IPS DF 6.9 (cell line): Measurements from ENCODE around the gene DZANK1.
"Not testable (repeated sequence)": the region's sequence is repeated elsewhere in the genome, so short reads cannot be mapped to it uniquely, and the experiment has no call there.

ENCODE experiments used
- DNase-seq: peaks from one replicate; pipeline ENCODE4 v3.0.0-alpha.2; 2013; ENCODE audit warnings: low read depth, low spot score
- H3K27ac ChIP-seq: one replicate; pipeline ENCODE4 v1.5.1; 2013; ENCODE audit warnings: low read length, control low read depth
- H3K27me3 ChIP-seq: 2 replicates; pipeline ENCODE4 v1.6.1; 2013; ENCODE audit warnings: mild to moderate bottlenecking, low read length; ENCODE audit not compliant: control insufficient read depth, insufficient read depth
- H3K36me3 ChIP-seq: 2 replicates; pipeline ENCODE4 v1.6.1; 2013; ENCODE audit warnings: low read length; ENCODE audit not compliant: control insufficient read depth, insufficient read depth
- H3K4me1 ChIP-seq: 2 replicates; pipeline ENCODE4 v1.6.1; 2013; ENCODE audit warnings: low read length; ENCODE audit not compliant: control insufficient read depth, insufficient read depth
- H3K4me3 ChIP-seq: 2 replicates; pipeline ENCODE4 v1.5.1; 2013; ENCODE audit warnings: mild to moderate bottlenecking, low read length
- H3K9me3 ChIP-seq: 2 replicates; pipeline ENCODE4 v1.6.1; 2013; ENCODE audit warnings: low read length, inconsistent platforms; ENCODE audit not compliant: control insufficient read depth, insufficient read depth
- WGBS: extraction: QIAGEN DNeasy Blood & Tissue Kit; methylation state at CpG from one replicate; pipeline ENCODE4 v1.1.7; 2013; ENCODE audit warnings: mixed read lengths, missing lambda C conversion rate; ENCODE audit not compliant: insufficient read length, insufficient coverage; 5-methylcytosine and 5-hydroxymethylcytosine counted together

DZANK1 gene

GRCh38 chr20:18390201-18390600 lies 76.6 kb downstream of the DZANK1 start:
- WGBS, result no CpG with 5 or more reads among the region's 3 CpGs
- Histone ChIP-seq H3K36me3 (0 out of 2 replicates have a peak, but pooled peaks cover 2% of the 10 kb centered on the region), H3K27me3 (no peaks in the 10 kb centered on the region), H3K9me3 (no peaks in the 10 kb centered on the region), H3K4me3 (no peak overlapping the region), H3K4me1 (0 out of 2 replicates have a peak, but pooled peaks cover 1% of the 10 kb centered on the region), H3K27ac (no peak overlapping the region)
- no peak for DNase-seq

DNA sequence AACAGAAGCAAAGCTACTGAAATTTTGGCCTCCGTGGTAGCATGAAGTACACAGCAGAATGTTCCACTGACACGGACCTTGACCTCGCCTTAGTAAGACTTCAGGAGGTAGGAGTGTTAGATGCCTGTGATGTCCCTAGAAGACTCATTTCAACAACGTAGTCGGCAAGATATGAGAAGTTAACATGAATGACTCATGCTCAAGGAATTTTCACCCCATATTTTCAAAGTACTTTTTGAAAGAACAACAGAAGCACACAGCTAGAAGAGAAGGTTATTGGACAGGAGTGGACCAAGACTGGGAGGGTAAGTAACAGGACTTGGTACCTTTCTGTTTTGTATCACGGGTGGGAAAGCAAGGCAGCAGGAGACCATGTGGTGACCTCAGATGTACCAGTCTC lies 78.0 kb downstream of the DZANK1 start:
- no peak overlapping the region for H3K4me3 ChIP-seq
- no peaks in the 10 kb centered on the region for H3K9me3 ChIP-seq
- no peaks in the 10 kb centered on the region for H3K4me1 ChIP-seq
- H3K36me3 ChIP-seq, result 0 out of 2 replicates have a peak, but pooled peaks cover 2% of the 10 kb centered on the region
- no peak for DNase-seq
- H3K27me3 ChIP-seq, result no peaks in the 10 kb centered on the region
- WGBS, result no CpG with 5 or more reads among the region's 6 CpGs
- no peak overlapping the region for H3K27ac ChIP-seq

DNA sequence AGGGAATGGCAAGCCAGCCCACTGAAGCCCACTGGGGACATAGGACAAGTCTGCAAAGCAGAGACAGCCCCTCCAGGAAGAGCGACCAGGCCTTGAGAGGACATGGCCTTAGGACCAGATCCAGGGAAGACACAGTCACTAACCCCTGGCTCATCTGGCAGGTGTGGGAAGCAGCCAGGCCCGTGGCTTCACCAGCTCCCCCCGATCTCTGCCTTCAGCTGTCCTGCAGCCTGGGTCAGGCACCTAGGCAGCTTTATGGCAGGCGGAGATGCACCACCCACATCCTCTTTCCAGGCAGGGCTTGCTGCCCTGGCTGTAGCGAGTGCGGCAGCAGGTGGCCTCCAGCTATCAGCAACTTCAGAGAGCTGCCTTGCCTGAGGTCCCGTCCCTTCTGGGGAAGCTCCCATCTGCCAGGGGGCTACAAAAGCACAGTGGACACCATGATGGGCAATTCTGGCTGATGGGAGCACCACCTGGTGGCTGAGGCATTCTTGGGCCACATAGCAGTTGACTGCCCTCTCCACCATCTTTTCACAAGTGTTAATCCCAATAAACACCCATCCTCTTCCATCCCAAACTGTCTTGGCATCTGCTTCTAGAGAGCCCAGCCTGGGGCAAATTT lies 85.8 kb downstream of the DZANK1 start:
- Histone ChIP-seq H3K36me3 (no peaks in the 10 kb centered on the region), H3K4me3 (no peak overlapping the region), H3K9me3 (no peaks in the 10 kb centered on the region), H3K27me3 (no peaks in the 10 kb centered on the region), H3K4me1 (no peaks in the 10 kb centered on the region), H3K27ac (no peak overlapping the region)
- DNase-seq, result peak; percentile 20
- WGBS, result no CpG with 5 or more reads among the region's 7 CpGs

DNA sequence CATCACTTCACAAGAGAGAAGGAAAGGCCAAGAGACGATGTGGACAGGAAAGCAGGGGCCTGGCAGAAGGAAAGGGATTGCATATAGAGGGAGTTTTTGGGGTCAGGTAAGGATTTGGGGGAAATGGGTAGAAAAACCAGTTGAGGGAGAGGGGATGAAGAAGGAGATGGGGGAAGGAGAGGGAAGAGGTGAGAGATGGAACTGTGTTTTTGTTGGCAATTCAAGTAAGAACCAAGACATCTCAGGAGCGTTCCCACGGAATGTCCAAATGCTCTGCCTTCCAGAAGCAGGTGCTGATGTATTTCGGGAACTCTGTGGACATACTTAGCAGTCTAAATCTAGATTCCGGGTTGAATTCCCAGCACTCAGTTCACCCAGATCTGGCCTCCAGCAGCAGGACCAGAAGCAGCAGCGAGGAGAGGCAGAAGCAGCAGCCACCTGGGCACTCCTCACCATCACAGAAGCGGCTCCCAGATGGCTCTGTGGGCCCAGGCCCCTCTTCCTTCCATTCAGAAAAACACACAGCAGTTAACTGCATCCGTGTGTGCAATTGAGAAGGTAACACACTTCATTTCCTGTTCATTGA lies 88.8 kb downstream of the DZANK1 start:
- Histone ChIP-seq H3K27me3 (no peaks in the 10 kb centered on the region), H3K36me3 (no peaks in the 10 kb centered on the region), H3K4me1 (no peaks in the 10 kb centered on the region), H3K9me3 (no peaks in the 10 kb centered on the region), H3K27ac (no peak overlapping the region), H3K4me3 (no peak overlapping the region)
- no CpG with 5 or more reads among the region's 8 CpGs for WGBS
- DNase-seq, result no peak

GRCh38 chr20:18375551-18375950 lies 91.3 kb downstream of the DZANK1 start:
- not testable (repeated sequence) for DNase-seq, H3K4me1 ChIP-seq, H3K9me3 ChIP-seq, H3K36me3 ChIP-seq, H3K4me3 ChIP-seq, H3K27me3 ChIP-seq, H3K27ac ChIP-seq
- WGBS, result no CpG with 5 or more reads among the region's 28 CpGs

- Histone ChIP-seq H3K36me3 (no peaks in the 10 kb centered on the region), H3K4me1 (no peaks in the 10 kb centered on the region), H3K27me3 (no peaks in the 10 kb centered on the region), H3K9me3 (no peaks in the 10 kb centered on the region), H3K4me3 (no peak overlapping the region), H3K27ac (no peak overlapping the region)
- no CpG with 5 or more reads among the region's 1 CpG for WGBS
- no peak for DNase-seq
Observed at GRCh38 chr20:18372296-18372695, 94.5 kb downstream of the DZANK1 start.

- Histone ChIP-seq H3K9me3 (no peaks in the 10 kb centered on the region), H3K27me3 (no peaks in the 10 kb centered on the region), H3K36me3 (no peaks in the 10 kb centered on the region), H3K27ac (no peak overlapping the region), H3K4me3 (no peak overlapping the region), H3K4me1 (no peaks in the 10 kb centered on the region)
- no peak for DNase-seq
- no CpG with 5 or more reads among the region's 2 CpGs for whole genome bisulfite sequencing
Observed at GRCh38 chr20:18364768-18365167, 102.1 kb downstream of the DZANK1 start.

DNA sequence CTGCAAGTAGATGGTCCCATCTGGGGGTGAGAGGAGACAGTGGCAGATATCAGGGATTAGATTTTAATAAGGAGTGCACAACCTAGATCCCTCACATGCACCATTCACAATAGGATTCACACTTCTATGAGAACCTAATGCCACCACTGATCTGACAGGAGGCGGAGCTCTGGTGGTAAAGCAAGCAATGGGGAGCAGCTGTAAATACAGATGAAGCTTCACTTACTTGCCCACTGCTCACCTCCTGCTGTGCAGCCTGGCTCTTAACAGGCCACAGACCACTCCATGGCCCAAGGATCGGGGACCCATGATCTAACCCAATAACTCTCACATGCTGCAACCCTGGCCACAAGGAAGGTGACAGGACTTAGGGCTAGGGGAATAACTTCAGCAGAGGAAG lies 103.1 kb downstream of the DZANK1 start:
- Histone ChIP-seq H3K9me3 (no peaks in the 10 kb centered on the region), H3K4me1 (no peaks in the 10 kb centered on the region)
- DNase-seq, result no peak

DNA sequence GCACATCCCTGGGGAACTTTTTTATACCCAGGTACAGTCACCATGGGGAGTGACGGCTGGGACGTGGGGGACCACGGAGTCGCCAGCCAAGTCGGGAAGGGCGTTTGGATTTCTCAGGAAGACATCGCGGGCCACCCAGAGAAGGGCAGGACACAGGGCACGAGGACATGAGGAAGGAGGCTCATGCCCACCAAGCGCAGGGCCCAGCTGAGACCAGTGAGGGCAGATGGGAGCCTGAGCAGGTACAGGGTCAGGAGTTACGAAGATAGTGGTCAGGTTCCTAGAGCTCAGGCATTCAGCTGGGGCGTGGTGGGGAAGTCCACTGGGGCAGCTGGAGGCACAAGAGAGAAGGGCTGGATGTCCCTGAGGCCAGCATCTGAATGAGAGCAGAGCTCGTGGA lies 103.9 kb downstream of the DZANK1 start:
- Histone ChIP-seq H3K4me1 (no peaks in the 10 kb centered on the region), H3K9me3 (no peaks in the 10 kb centered on the region), H3K4me3 (no peak overlapping the region), H3K27ac (no peak overlapping the region), H3K27me3 (no peaks in the 10 kb centered on the region), H3K36me3 (no peaks in the 10 kb centered on the region)
- no CpG with 5 or more reads among the region's 13 CpGs for WGBS
- no peak for DNase-seq

More for the DNA sequence above, 103.1 kb downstream of the DZANK1 start:
- WGBS, result no CpG with 5 or more reads among the region's 2 CpGs
- Histone ChIP-seq H3K27me3 (no peaks in the 10 kb centered on the region), H3K4me3 (no peak overlapping the region), H3K36me3 (no peaks in the 10 kb centered on the region), H3K27ac (no peak overlapping the region)

GRCh38 chr20:18361678-18362077 lies 105.2 kb downstream of the DZANK1 start:
- H3K4me1 ChIP-seq, result no peaks in the 10 kb centered on the region
- no CpG with 5 or more reads among the region's 1 CpG for WGBS
- H3K27ac ChIP-seq, result no peak overlapping the region
- no peaks in the 10 kb centered on the region for H3K9me3 ChIP-seq
- no peaks in the 10 kb centered on the region for H3K36me3 ChIP-seq
- H3K4me3 ChIP-seq, result no peak overlapping the region
- DNase-seq, result no peak
- no peaks in the 10 kb centered on the region for H3K27me3 ChIP-seq

- Histone ChIP-seq H3K4me3 (no peak overlapping the region), H3K4me1 (no peaks in the 10 kb centered on the region), H3K36me3 (no peaks in the 10 kb centered on the region), H3K9me3 (no peaks in the 10 kb centered on the region), H3K27me3 (no peaks in the 10 kb centered on the region), H3K27ac (no peak overlapping the region)
- no peak for DNase-seq
- WGBS, result no CpG with 5 or more reads among the region's 1 CpG
Observed at GRCh38 chr20:18360635-18361034, 106.2 kb downstream of the DZANK1 start.
